HG03565 (cell line): ENCODE results near the gene SH2D1B.
"Not testable (repeated sequence)": the region's sequence is repeated elsewhere in the genome, so short reads cannot be mapped to it uniquely, and the experiment has no call there.

ENCODE experiments used
- ATAC-seq: cut with Tn5 transposase; IDR thresholded peaks from one replicate; pipeline ENCODE4 v1.9.1; 2021; ENCODE audit warnings: mild to moderate bottlenecking, moderate library complexity; ENCODE audit not compliant: unreplicated experiment

The SH2D1B gene

GRCh38 chr1:162365284-162366020 lies 46.5 kb downstream of the SH2D1B start:
- no peak for ATAC-seq

- no peak for ATAC-seq
Observed at GRCh38 chr1:162364498-162364897, 47.4 kb downstream of the SH2D1B start.

GRCh38 chr1:162363823-162364222 lies 48.1 kb downstream of the SH2D1B start:
- ATAC-seq, result no peak

- peak; percentile 21 for ATAC-seq
Observed at GRCh38 chr1:162361349-162361748, 50.6 kb downstream of the SH2D1B start.

- no peak for ATAC-seq
Observed at GRCh38 chr1:162360874-162361260, 51.1 kb downstream of the SH2D1B start.

GRCh38 chr1:162360237-162360873 lies 51.6 kb downstream of the SH2D1B start:
- no peak for ATAC-seq

GRCh38 chr1:162359523-162360236 lies 52.3 kb downstream of the SH2D1B start:
- ATAC-seq, result no peak

- no peak for ATAC-seq
Observed at GRCh38 chr1:162358928-162359327, 53.0 kb downstream of the SH2D1B start.

GRCh38 chr1:162357681-162358266 lies 54.2 kb downstream of the SH2D1B start:
- ATAC-seq, result no peak

GRCh38 chr1:162353702-162354101 lies 58.2 kb downstream of the SH2D1B start:
- no peak for ATAC-seq

GRCh38 chr1:162353078-162353477 lies 58.9 kb downstream of the SH2D1B start:
- ATAC-seq, result no peak

GRCh38 chr1:162351874-162352273 lies 60.1 kb downstream of the SH2D1B start:
- not testable (repeated sequence) for ATAC-seq

- no peak for ATAC-seq
Observed at GRCh38 chr1:162351246-162351842, 60.6 kb downstream of the SH2D1B start.

- no peak for ATAC-seq
Observed at GRCh38 chr1:162349635-162350330, 62.2 kb downstream of the SH2D1B start.

- ATAC-seq, result no peak
Observed at GRCh38 chr1:162347281-162347680, 64.7 kb downstream of the SH2D1B start.
